Activated CD8-positive, alpha-beta T cell treated with anti-CD3 and anti-CD28 coated beads, Interleukin-2, amount 10 ng/mL, durations not matched to agents 7 days and 5 days (primary cell): ENCODE data around the gene NME3. TPM values are rescaled to one million over a fixed set of nuclear protein-coding genes. Genes with fewer than 3 reads are reported as not detected.

Experiments used
- ATAC-seq: fragments of 150-1000 bp; cut with Tn5 transposase; one replicate; pipeline ENCODE4 v1.10.0; 2021; ENCODE audit warnings: moderate library complexity
- CTCF ChIA-PET: fragments of 350-600 bp; sonication (Branson Sonifier 250); formaldehyde crosslinking; loops from one replicate; lab custom pipeline; 2021; ENCODE audit warnings: antibody characterized with exemption; lab: Charles Lee
- POLR2A ChIA-PET: fragments of 350-600 bp; sonication (Branson Sonifier 250); formaldehyde crosslinking; loops from one replicate; lab custom pipeline; 2021; ENCODE audit warnings: antibody characterized with exemption; lab: Charles Lee
- DNase-seq: peaks from one replicate; pipeline ENCODE4 v3.0.0-alpha.2; 2020
- H3K27ac Mint-ChIP-seq: one replicate; pipeline ENCODE4 v1.8.0; 2021; ENCODE audit warnings: mild to moderate bottlenecking, mixed read lengths
- H3K27me3 Mint-ChIP-seq: one replicate; pipeline ENCODE4 v1.8.0; 2021; ENCODE audit warnings: low read depth, mixed read lengths
- H3K36me3 Mint-ChIP-seq: one replicate; pipeline ENCODE4 v1.8.0; 2021; ENCODE audit warnings: low read depth, mixed read lengths
- H3K4me1 Mint-ChIP-seq: one replicate; pipeline ENCODE4 v1.8.0; 2021; ENCODE audit warnings: low read depth, mixed read lengths
- H3K4me3 Mint-ChIP-seq: one replicate; pipeline ENCODE4 v1.8.0; 2021; ENCODE audit warnings: mild to moderate bottlenecking, mixed read lengths
- H3K9me3 Mint-ChIP-seq: one replicate; pipeline ENCODE4 v1.8.0; 2022; ENCODE audit warnings: mixed read lengths; ENCODE audit not compliant: insufficient read depth
- total RNA-seq, 2 experiments: library from RNA; stranded (reverse); gene quantifications; one replicate each; pipeline ENCODE4 v1.2.3, GENCODE V29; 2021

NME3 gene
- total RNA-seq, 2 experiments from 2014 or later, result 41.3 to 41.4 TPM

- CTCF ChIA-PET, result no interaction called here
- POLR2A ChIA-PET, result no interaction called here
- no peak for ATAC-seq
Measured at GRCh38 chr16:1792836-1793577, 21.7 kb upstream of the NME3 start.

DNA sequence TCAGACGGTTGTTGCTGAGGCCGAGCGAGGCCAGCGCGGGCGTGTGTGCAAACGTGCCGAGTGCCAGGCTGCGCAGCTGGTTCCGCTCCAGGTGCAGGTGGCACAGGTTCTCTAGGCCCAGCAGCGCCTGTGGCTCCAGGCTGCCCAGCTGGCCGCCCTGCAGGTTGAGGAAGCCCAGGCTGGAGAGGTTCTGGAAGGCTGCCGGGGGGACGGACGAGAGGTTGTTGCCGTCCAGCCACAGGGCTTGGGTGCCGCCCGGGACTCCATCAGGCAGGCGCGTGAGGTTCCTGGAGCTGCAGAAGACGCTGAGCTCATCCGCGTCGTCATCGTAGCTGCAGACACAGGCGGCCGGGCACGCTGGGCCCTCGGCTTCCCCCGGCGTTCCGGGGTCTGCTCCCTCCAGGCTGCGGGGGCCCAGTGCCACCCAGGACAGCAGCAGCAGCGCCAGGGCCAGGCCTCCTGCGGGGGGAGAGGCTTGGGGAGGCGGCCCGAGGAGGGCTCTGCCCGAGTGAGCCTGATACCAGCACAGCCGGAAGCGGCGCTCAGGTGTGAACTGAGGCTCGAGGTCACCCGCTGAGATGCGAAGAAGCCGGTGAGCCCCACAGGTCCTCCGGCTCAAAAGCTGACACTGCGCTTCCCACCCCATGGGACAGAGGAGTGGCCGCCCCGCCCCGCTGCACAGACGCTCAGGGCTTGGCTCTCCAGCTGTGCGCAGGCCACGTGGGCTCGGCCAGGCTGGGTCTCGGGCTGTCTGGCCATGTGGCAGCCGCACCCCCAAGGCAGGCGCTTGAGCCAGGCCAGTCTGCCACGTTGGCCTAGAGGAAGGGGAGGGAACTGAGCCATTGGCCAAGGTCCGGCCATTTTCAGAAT lies 20.8 kb upstream of the NME3 start:
- H3K27ac Mint-ChIP-seq, result no peak overlapping the region
- peaks cover 5% of the 10 kb centered on the region for H3K36me3 Mint-ChIP-seq
- no peak for ATAC-seq
- DNase-seq, result no peak
- H3K4me3 Mint-ChIP-seq, result no peak overlapping the region
- H3K4me1 Mint-ChIP-seq, result no peaks in the 10 kb centered on the region
- H3K27me3 Mint-ChIP-seq, result no peaks in the 10 kb centered on the region
- peaks cover 4% of the 10 kb centered on the region for H3K9me3 Mint-ChIP-seq
- ChIA-PET CTCF (interaction anchor here (1.3 kb wide), 1 partner anchor 10 kb away, joined by 3 read pairs; the partner anchor contains the start of genes NUBP2 and SPSB3), POLR2A (no interaction called here)

More at GRCh38 chr16:1792836-1793577, 21.7 kb upstream of the NME3 start:
- H3K9me3 Mint-ChIP-seq, result peaks cover 6% of the 10 kb centered on the region
- H3K27ac Mint-ChIP-seq, result no peak overlapping the region
- H3K4me1 Mint-ChIP-seq, result no peaks in the 10 kb centered on the region
- no peak overlapping the region for H3K4me3 Mint-ChIP-seq
- DNase-seq, result no peak
- no peaks in the 10 kb centered on the region for H3K27me3 Mint-ChIP-seq
- H3K36me3 Mint-ChIP-seq, result peaks cover 9% of the 10 kb centered on the region

DNA sequence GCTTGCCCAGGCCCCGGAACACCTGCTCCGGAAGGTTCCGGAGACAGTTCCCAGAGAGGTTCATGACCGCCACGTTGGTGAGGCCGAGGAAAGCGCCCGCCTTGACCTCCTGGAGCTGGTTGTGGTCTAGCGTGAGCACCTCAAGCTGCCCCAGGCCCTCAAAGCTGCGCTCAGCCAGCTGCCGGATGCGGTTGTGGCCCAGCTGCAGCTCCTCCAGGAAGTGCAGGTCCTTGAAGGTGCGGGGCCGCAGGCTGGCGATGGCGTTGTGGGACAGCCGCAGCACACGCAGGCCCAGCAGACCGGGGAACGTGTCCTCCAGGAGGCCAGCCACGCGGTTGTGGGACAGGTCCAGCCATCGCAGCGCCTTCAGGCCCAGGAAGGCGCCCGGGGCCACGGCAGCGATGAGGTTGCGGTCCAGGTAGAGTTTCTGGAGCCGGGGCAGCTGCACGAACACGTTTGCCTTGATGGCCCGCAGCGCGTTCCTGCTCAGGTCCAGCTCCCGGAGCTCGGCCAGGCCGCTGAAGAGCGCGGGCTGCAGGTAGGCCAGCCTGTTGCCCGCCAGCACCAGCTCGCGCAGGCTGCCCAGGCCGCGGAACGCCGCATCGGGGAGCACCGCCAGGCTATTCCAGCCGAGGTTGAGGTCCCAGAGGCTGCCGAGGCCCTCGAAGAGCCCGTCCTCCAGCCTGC lies 20.1 kb upstream of the NME3 start:
- Mint-ChIP-seq H3K36me3 (peaks cover 4% of the 10 kb centered on the region), H3K27ac (no peak overlapping the region), H3K9me3 (no peaks in the 10 kb centered on the region), H3K27me3 (no peaks in the 10 kb centered on the region), H3K4me3 (no peak overlapping the region), H3K4me1 (no peaks in the 10 kb centered on the region)
- DNase-seq (no peak), ATAC-seq (no peak)
- CTCF ChIA-PET, result interaction anchor here (1.3 kb wide), 1 partner anchor 9 kb away, joined by 3 read pairs; the partner anchor contains the start of genes NUBP2 and SPSB3
- POLR2A ChIA-PET, result no interaction called here

DNA sequence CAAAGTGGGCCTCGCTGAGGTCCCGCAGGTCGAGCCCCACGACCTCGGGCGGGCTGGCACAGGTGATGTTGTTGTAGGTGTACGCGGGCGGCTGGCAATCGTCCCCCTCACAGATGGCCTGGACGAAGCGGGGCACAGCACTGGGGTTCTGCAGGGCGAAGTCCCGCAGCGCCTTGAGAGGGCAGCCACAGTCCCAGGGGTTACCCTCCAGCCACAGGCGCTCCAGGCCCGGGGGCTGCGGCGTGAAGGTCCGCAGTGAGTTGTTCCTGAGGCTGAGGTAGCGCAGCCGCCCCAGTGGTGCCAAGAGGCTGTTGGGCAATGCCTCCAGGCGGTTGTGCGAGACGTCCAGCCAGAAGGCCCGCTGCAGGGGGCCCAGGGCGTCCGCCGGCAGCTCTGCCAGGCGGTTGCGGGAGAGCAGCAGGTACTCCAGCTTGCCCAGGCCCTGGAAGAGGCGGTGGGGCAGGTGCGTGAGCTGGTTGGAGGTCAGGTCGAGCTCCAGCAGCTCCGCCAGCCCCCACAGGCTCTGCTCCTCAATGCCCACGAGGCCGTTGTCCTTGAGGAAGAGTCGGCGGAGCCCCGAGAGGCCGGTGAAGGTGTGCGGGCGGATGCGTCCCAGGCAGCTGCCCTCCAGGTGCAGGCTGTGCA lies 19.4 kb upstream of the NME3 start:
- H3K4me3 Mint-ChIP-seq, result no peak overlapping the region
- no peaks in the 10 kb centered on the region for H3K9me3 Mint-ChIP-seq
- H3K36me3 Mint-ChIP-seq, result peaks cover 4% of the 10 kb centered on the region
- H3K4me1 Mint-ChIP-seq, result no peaks in the 10 kb centered on the region
- ChIA-PET CTCF (interaction anchor here (1.3 kb wide), 1 partner anchor 8 kb away, joined by 3 read pairs; the partner anchor contains the start of genes NUBP2 and SPSB3), POLR2A (no interaction called here)
- H3K27ac Mint-ChIP-seq, result no peak overlapping the region
- no peak for DNase-seq
- no peak for ATAC-seq
- H3K27me3 Mint-ChIP-seq, result no peaks in the 10 kb centered on the region

- Mint-ChIP-seq H3K9me3 (no peaks in the 10 kb centered on the region), H3K4me1 (peaks cover 2% of the 10 kb centered on the region), H3K27me3 (no peaks in the 10 kb centered on the region), H3K4me3 (no peak overlapping the region), H3K27ac (no peak overlapping the region), H3K36me3 (peaks cover 6% of the 10 kb centered on the region)
- ChIA-PET POLR2A (no interaction called here), CTCF (no interaction called here)
- DNase-seq, result no peak
- ATAC-seq, result no peak
Measured at GRCh38 chr16:1790261-1790610, 18.9 kb upstream of the NME3 start.

DNA sequence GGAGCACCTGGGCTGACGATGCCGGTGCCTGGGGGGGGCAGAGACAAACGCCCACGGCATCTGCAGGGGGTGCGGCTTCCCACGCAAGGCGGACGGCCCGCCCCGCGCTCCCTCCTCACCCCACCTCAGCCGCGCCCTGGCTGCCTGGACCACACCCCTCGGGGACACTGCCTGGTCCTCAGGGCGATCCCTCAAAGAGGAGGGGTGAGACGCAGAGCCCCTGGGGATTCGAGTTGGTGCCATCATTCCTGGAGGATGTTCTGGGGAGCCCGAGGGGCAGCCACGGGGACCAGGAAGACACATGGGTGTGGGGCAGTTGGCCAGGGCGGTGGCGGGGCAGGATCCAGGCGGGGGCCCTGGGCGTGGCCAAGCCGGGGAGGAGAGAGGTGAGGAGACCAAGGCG lies 18.3 kb upstream of the NME3 start:
- Mint-ChIP-seq H3K36me3 (peaks cover 8% of the 10 kb centered on the region), H3K4me3 (no peak overlapping the region), H3K27ac (no peak overlapping the region), H3K4me1 (peaks cover 5% of the 10 kb centered on the region), H3K9me3 (no peaks in the 10 kb centered on the region), H3K27me3 (no peaks in the 10 kb centered on the region)
- DNase-seq (no peak), ATAC-seq (no peak)
- CTCF ChIA-PET, result no interaction called here
- POLR2A ChIA-PET, result no interaction called here

- Mint-ChIP-seq H3K4me3 (no peak overlapping the region), H3K27me3 (no peaks in the 10 kb centered on the region), H3K36me3 (peaks cover 8% of the 10 kb centered on the region), H3K9me3 (no peaks in the 10 kb centered on the region), H3K4me1 (peaks cover 11% of the 10 kb centered on the region), H3K27ac (no peak overlapping the region)
- CTCF ChIA-PET, result no interaction called here
- DNase-seq (no peak), ATAC-seq (no peak)
- POLR2A ChIA-PET, result interaction anchor here (0.5 kb wide), 1 partner anchor 1134 kb away, joined by 3 read pairs; no protein-coding TSS in a partner anchor
Measured at GRCh38 chr16:1788708-1789100, 17.4 kb upstream of the NME3 start.

- POLR2A ChIA-PET, result no interaction called here
- ATAC-seq (no peak), DNase-seq (no peak)
- Mint-ChIP-seq H3K4me1 (peaks cover 16% of the 10 kb centered on the region), H3K27me3 (no peaks in the 10 kb centered on the region), H3K27ac (no peak overlapping the region), H3K4me3 (no peak overlapping the region), H3K36me3 (peaks cover 11% of the 10 kb centered on the region), H3K9me3 (no peaks in the 10 kb centered on the region)
- CTCF ChIA-PET, result no interaction called here
Measured at GRCh38 chr16:1788095-1788707, 16.9 kb upstream of the NME3 start.

- no peaks in the 10 kb centered on the region for H3K27me3 Mint-ChIP-seq
- peaks cover 12% of the 10 kb centered on the region for H3K36me3 Mint-ChIP-seq
- no peak for DNase-seq
- ChIA-PET CTCF (no interaction called here), POLR2A (no interaction called here)
- peaks cover 16% of the 10 kb centered on the region for H3K4me1 Mint-ChIP-seq
- H3K9me3 Mint-ChIP-seq, result no peaks in the 10 kb centered on the region
- ATAC-seq, result no peak
- no peak overlapping the region for H3K27ac Mint-ChIP-seq
- H3K4me3 Mint-ChIP-seq, result no peak overlapping the region
Measured at GRCh38 chr16:1787322-1788094, 16.2 kb upstream of the NME3 start.

DNA sequence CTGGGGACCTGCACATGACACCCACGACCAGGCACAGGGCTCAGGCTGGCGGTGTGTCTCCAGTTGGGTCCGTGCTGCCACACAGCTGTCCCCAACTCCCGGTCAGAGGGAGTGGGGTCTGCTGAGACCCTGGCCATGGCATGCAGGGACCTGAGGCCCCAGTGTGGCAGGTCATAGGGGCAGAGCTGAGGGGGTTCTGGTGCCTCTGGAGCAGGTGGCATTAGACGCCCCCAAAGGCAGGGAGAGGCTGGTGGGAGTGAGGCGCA lies 15.6 kb upstream of the NME3 start:
- no peak overlapping the region for H3K27ac Mint-ChIP-seq
- no peaks in the 10 kb centered on the region for H3K9me3 Mint-ChIP-seq
- POLR2A ChIA-PET, result no interaction called here
- CTCF ChIA-PET, result no interaction called here
- H3K4me1 Mint-ChIP-seq, result peaks cover 16% of the 10 kb centered on the region
- H3K4me3 Mint-ChIP-seq, result no peak overlapping the region
- H3K27me3 Mint-ChIP-seq, result no peaks in the 10 kb centered on the region
- no peak for DNase-seq
- ATAC-seq, result no peak
- H3K36me3 Mint-ChIP-seq, result peaks cover 12% of the 10 kb centered on the region
